Posterior vena cava (tissue), 2 donors: ENCODE measurements around the gene DUSP3. TPM values are rescaled to one million over a fixed set of nuclear protein-coding genes. Genes with fewer than 3 reads are reported as not detected.
"Not testable (repeated sequence)": the region's sequence is repeated elsewhere in the genome, so short reads cannot be mapped to it uniquely, and the experiment has no call there.

Source experiments
- DNase-seq: peaks from one replicate; pipeline ENCODE4 v3.0.0-alpha.2; 2020; ENCODE audit warnings: low spot score
- intact Hi-C, 2 donors: fragments of 100-400 bp; cut with DNase I; formaldehyde crosslinking; loops; one replicate each; pipeline versions ENCODE4 v1.14.1 to v1.14.2; 2022 to 2023
- total RNA-seq, 2 donors: library from RNA; stranded (reverse); fragmentation: NEBNext Ultra II Directional; extraction: Animal tissue kit (Norgen Biotek cat#: 25700); gene quantifications; one replicate each; pipeline ENCODE4 v1.2.1, GENCODE V29; 2021
- donor health status: DM: yes; HTN: yes; CAD: no.
- donor health status: DM: yes; HTN: yes; CAD: no.

Gene DUSP3
- total RNA-seq, 2 donors from 2014 or later: 169 to 172 TPM

GRCh38 chr17:43805117-43805516 lies 26.3 kb upstream of the DUSP3 start:
- no peak for DNase-seq
- intact Hi-C loops: no loop called here

GRCh38 chr17:43803758-43804157 lies 25.0 kb upstream of the DUSP3 start:
- intact Hi-C loops: no loop called here

GRCh38 chr17:43801844-43802243 lies 23.1 kb upstream of the DUSP3 start:
- intact Hi-C loops: no loop called here
- no peak for DNase-seq

More at GRCh38 chr17:43803758-43804157, 25.0 kb upstream of the DUSP3 start:
- no peak for DNase-seq

GRCh38 chr17:43800736-43801135 lies 22.0 kb upstream of the DUSP3 start:
- intact Hi-C loops: no loop called here
- no peak for DNase-seq

GRCh38 chr17:43799047-43799446 lies 20.3 kb upstream of the DUSP3 start:
- intact Hi-C loops: no loop called here
- DNase-seq: no peak

- DNase-seq, intact Hi-C loops: not testable (repeated sequence)
Measured at GRCh38 chr17:43798024-43798423, 19.2 kb upstream of the DUSP3 start.

GRCh38 chr17:43792668-43793067 lies 13.9 kb upstream of the DUSP3 start:
- intact Hi-C loops, DNase-seq: not testable (repeated sequence)

- no peak for DNase-seq
- intact Hi-C loops: no loop called here
Measured at GRCh38 chr17:43791589-43791988, 12.8 kb upstream of the DUSP3 start.

- no peak for DNase-seq
- intact Hi-C loops: no loop called here
Measured at GRCh38 chr17:43790311-43790940, 11.6 kb upstream of the DUSP3 start.

GRCh38 chr17:43789482-43789881 lies 10.7 kb upstream of the DUSP3 start:
- no peak for DNase-seq
- intact Hi-C loops: loop anchor here in 1 of 2 donors (10.0 kb wide), 1 partner anchor 45 kb away; the partner anchor contains the start of gene MPP3

- intact Hi-C loops: loop anchor here in 1 of 2 donors (10.0 kb wide), 1 partner anchor 46 kb away; the partner anchor contains the start of gene MPP3
- DNase-seq: no peak
Measured at GRCh38 chr17:43788540-43788939, 9.8 kb upstream of the DUSP3 start.

GRCh38 chr17:43787728-43788127 lies 9.0 kb upstream of the DUSP3 start:
- intact Hi-C loops: loop anchor here in 1 of 2 donors (10.0 kb wide), 1 partner anchor 47 kb away; the partner anchor contains the start of gene MPP3

GRCh38 chr17:43784628-43785101 lies 5.9 kb upstream of the DUSP3 start:
- no peak for DNase-seq
- intact Hi-C loops: loop anchor here in 1 of 2 donors (10.0 kb wide), 1 partner anchor 50 kb away; the partner anchor contains the start of gene MPP3

More at GRCh38 chr17:43787728-43788127, 9.0 kb upstream of the DUSP3 start:
- no peak for DNase-seq

- DNase-seq: no peak
- intact Hi-C loops: loop anchor here in 1 of 2 donors (10.0 kb wide), 1 partner anchor 51 kb away; the partner anchor contains the start of gene MPP3
Measured at GRCh38 chr17:43784068-43784467, 5.3 kb upstream of the DUSP3 start.

- intact Hi-C loops: loop anchor here in 1 of 2 donors (10.0 kb wide), 1 partner anchor 52 kb away; the partner anchor contains the start of gene MPP3
- no peak for DNase-seq
Measured at GRCh38 chr17:43782913-43783680, 4.3 kb upstream of the DUSP3 start.

GRCh38 chr17:43780135-43780534 lies 1.4 kb upstream of the DUSP3 start, which contains the start of gene CFAP97D1:
Gene CFAP97D1, plus strand, starts transcription at chr17:43780435. Its CDS starts 28 bp downstream, at chr17:43780463.
- intact Hi-C loops: loop anchor here in 1 of 2 donors (10.0 kb wide), 1 partner anchor 55 kb away; the partner anchor contains the start of gene MPP3
- DNase-seq: no peak

- DNase-seq: peak; percentile 57
- intact Hi-C loops: loop anchor here in 1 of 2 donors (10.0 kb wide), 1 partner anchor 55 kb away; the partner anchor contains the start of gene MPP3
Measured at GRCh38 chr17:43779145-43780125, 658 bp upstream of the DUSP3 start.
